Mucosa of stomach (tissue), 1 donor: ENCODE measurements around the gene RERE.
"Not testable (repeated sequence)": the region's sequence is repeated elsewhere in the genome, so short reads cannot be mapped to it uniquely, and the experiment has no call there.

Experiments used
- H3K27me3 ChIP-seq: one replicate; pipeline ENCODE4 v1.7.0; 2013; ENCODE audit warnings: mild to moderate bottlenecking, low read length; ENCODE audit not compliant: control insufficient read depth, insufficient read depth
- H3K36me3 ChIP-seq: one replicate; pipeline ENCODE4 v1.7.0; 2013; ENCODE audit warnings: low read length; ENCODE audit not compliant: control insufficient read depth, insufficient read depth
- H3K4me1 ChIP-seq: one replicate; pipeline ENCODE4 v1.7.0; 2013; ENCODE audit warnings: mild to moderate bottlenecking, low read length; ENCODE audit not compliant: control insufficient read depth, insufficient read depth
- H3K4me3 ChIP-seq: one replicate; pipeline ENCODE4 v1.7.0; 2013; ENCODE audit warnings: low read length
- H3K9ac ChIP-seq: one replicate; pipeline ENCODE4 v1.7.0; 2013; ENCODE audit warnings: mild to moderate bottlenecking, low read length, moderate library complexity
- H3K9me3 ChIP-seq: one replicate; pipeline ENCODE4 v1.7.0; 2013; ENCODE audit warnings: mild to moderate bottlenecking, low read length, moderate library complexity; ENCODE audit not compliant: control insufficient read depth
- donor health status: Pancreatic carcinoma.

The RERE gene

DNA sequence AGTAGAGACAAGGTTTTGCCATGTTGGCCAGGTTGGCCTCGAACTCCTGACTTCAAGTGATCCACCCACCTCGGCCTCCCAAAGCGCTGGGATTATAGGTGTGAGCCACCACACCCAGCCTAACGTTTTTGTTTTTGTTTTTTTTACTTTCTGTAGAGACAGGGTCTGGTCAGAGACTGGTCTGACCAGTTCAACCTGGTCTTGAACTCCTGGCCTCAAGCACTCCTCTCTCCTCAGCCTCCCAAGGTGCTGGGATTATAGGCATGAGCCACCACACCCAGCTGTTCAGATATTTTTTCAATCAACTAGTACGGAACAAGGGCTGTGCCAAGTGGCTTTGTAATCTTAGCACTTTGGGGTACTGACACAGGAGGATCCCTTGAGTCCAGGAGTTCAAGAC, 209.5 kb downstream of the RERE start:
- Histone ChIP-seq H3K4me1 (no peaks in the 10 kb centered on the region), H3K27me3 (no peaks in the 10 kb centered on the region)

DNA sequence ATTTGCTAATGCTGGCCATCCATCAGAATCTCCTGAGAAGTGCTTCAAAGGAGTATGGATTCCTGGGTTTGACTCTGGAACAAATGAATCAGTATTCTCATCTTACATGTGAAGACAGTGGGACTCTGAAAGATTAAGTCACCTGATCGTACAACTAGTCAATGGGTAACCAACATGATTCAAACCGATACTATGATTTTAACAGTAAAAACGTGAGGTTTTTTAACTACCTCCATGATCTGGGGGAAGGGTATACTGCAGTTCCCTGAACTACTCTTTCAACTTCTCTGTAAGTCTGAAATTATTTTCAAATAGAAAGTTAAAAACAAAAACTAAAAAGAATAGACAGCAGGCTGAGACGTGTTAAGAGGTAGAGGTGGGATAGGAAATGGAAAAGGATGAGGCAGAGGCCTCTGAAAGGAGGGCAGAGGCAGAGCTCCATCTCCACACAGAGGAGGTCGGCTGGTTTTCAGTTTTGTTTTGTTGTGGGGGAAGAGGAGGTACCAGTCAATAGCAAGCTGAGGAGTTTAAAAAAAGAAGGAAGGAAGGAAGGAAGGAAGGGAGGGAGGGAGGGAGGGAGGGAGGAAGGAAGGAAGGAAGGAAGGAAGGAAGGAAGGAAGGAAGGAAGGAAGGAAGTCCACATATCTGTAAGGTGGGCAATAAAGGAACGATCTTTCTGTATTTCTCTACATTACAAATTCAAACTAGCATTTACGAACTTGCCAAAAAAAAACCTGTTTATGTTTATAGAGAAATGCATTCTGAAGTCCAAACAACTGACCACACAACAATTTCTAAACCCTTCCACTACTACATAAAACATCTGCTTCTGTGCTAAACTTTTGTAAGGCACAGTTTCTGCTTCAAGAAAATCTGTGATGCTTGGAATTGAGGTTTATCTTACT, 213.1 kb downstream of the RERE start:
- Histone ChIP-seq H3K36me3 (no peaks in the 10 kb centered on the region), H3K4me1 (no peaks in the 10 kb centered on the region), H3K9me3 (no peaks in the 10 kb centered on the region), H3K4me3 (no peak overlapping the region), H3K27me3 (no peaks in the 10 kb centered on the region), H3K9ac (no peak overlapping the region)

More for the DNA sequence above, 209.5 kb downstream of the RERE start:
- no peaks in the 10 kb centered on the region for H3K9me3 ChIP-seq
- H3K36me3 ChIP-seq: no peaks in the 10 kb centered on the region
- no peak overlapping the region for H3K4me3 ChIP-seq
- no peak overlapping the region for H3K9ac ChIP-seq

DNA sequence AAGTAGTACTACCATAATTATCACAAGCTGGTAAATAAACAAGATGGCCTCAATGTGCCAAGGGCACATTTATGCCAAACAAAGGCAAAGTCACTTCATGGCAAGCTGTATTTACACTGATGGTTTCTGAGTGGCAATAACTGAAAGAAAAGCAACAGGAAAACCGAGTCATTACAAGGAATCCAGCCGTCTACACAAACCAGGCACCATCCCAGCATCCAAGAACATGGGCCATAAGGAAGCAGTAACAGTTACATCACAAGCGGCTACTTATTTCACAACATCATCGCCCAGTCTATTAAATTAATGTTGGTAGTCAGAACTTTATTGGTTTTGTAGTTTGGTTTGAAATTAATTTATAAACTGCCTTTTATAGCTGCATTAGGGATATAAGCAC, 214.2 kb downstream of the RERE start:
- Histone ChIP-seq H3K9ac (no peak overlapping the region), H3K36me3 (no peaks in the 10 kb centered on the region), H3K4me3 (no peak overlapping the region), H3K27me3 (no peaks in the 10 kb centered on the region), H3K4me1 (peaks cover 8% of the 10 kb centered on the region), H3K9me3 (no peaks in the 10 kb centered on the region)

DNA sequence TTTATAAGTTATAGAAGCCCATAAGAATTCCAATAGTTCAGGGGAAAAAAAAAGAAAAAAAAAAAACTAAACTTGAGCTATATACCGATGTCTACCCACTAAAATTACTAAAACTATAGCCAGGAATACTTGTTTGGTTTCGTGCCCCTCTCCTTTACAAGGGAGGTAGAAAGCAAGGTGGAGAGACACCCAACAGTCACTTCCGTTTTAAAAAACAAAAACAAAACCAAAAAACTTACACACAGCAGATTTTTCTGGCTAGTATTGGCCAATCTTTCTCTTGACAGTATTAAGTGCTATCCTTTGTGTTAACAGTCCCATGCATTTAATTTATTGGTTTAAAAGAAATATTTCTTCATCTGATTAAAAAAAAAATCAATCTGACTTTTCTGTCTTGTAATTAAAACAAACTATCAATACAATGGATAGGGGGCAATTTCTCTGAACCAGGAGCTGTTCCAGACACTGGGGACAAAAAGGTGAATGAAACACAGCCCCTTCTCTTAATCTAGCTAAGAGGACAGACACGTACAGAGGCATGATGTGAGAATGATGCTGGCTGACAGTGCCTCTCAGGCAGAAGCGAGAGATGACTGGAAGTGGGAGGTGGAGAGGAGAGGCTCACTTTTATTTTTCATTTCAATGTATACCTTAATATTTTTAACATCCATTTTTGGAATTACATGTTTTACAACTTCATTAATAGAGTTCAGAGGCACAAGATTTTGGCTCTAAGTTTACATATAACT, 214.8 kb downstream of the RERE start:
- Histone ChIP-seq H3K4me1 (peaks cover 9% of the 10 kb centered on the region), H3K36me3 (no peaks in the 10 kb centered on the region), H3K9me3 (no peaks in the 10 kb centered on the region), H3K4me3 (no peak overlapping the region), H3K27me3 (no peaks in the 10 kb centered on the region), H3K9ac (no peak overlapping the region)

DNA sequence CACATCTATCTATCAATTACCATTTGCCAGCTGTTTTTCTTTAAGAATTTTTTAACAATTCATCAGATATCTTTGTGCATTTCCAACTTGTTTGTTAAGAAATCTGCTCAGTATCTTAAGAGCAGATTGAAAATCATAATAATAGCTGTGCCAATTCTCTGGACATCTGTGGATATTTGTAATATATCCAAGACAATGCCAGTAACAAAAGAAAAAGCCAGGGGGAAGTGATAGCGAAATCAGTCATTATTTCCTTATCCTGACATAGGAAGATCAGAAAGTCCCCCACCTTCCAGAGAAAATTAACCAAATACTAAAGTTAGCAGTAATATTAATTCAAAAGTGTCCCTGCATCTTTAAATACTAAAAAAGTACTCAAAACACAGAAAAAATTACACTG, 217.1 kb downstream of the RERE start:
- no peak overlapping the region for H3K4me3 ChIP-seq
- no peak overlapping the region for H3K9ac ChIP-seq
- H3K9me3 ChIP-seq: no peaks in the 10 kb centered on the region
- H3K4me1 ChIP-seq: peaks cover 9% of the 10 kb centered on the region
- no peaks in the 10 kb centered on the region for H3K36me3 ChIP-seq
- no peaks in the 10 kb centered on the region for H3K27me3 ChIP-seq

DNA sequence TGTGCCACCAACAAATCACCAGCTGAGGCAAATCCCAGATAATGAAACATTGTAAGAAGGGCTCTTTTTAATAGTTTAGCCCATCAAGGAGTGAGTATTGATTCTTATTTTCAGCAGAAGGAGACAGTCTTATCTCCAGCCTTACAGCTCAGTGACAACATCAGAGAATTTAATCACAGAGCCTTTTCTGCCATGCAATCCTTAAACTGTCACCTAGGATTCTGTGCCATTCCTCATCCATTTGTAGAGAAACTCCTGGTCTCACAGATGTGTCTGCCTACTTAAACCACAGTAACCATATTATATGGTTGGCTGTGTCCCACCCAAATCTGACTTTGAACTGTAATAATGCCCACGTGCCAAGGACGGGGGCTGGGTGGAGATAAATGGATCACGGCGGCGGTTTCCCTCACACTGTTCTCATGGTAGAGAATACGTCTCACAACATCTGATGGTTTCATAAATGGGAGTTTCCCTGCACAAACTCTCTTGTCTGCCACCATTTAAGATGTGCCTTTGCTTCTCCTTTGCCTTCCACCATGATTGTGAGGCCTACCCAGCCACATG, 217.7 kb downstream of the RERE start:
- Histone ChIP-seq H3K4me1 (peaks cover 9% of the 10 kb centered on the region), H3K4me3 (no peak overlapping the region), H3K9ac (no peak overlapping the region), H3K27me3 (no peaks in the 10 kb centered on the region), H3K36me3 (no peaks in the 10 kb centered on the region), H3K9me3 (no peaks in the 10 kb centered on the region)

DNA sequence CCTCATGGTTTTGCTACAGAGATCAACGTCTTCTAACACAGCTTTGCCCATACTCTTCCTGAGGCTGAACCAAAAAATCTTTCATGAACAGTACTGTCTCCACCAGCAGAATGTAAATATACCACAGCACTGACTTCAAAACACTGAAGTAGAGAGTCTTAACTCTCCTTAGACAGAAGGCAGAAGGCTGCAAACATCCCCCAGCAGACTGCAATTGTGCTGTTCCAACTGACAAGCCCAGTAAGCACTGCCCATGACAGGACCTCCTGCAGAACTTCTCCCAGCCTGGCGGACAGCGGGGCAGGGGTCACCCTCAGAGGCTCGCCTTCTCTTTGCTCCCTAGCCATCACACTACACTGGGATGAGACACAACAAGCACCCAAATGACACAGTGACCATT, 218.7 kb downstream of the RERE start:
- H3K36me3 ChIP-seq: no peaks in the 10 kb centered on the region
- no peak overlapping the region for H3K9ac ChIP-seq
- H3K9me3 ChIP-seq: no peaks in the 10 kb centered on the region
- H3K27me3 ChIP-seq: no peaks in the 10 kb centered on the region
- peaks cover 9% of the 10 kb centered on the region for H3K4me1 ChIP-seq
- no peak overlapping the region for H3K4me3 ChIP-seq

DNA sequence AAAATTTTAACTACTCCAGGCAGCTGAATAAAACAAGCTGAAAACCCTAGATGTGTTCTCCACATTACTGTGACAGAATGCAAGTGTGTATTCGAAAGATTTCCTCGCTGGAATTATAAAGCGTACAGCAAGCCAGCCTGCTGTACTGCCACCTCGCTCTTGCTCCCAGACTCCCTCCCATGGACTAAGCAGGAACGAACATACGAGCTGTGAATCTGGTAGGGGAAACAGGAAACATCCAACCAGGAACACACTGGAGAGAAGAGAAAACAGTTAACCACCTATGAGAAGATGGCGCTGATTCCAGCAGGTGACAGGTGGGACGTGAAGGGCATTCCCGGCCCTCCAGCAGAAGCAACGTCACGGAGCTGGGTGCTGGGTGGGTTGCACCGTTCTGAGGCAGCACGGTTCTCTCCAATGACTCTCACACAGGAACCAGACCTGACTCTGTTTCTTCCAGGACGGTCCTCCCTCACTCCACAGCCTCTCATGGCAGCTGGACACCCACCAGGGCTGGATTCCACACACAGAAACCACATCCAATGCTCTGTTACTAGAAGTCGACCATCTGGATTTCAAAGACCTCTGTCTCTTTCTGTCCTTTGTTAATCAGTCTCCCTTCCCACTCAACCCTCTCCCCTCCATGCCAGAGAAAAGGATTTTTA, 219.2 kb downstream of the RERE start:
- H3K9me3 ChIP-seq: no peaks in the 10 kb centered on the region
- H3K4me1 ChIP-seq: peaks cover 9% of the 10 kb centered on the region
- H3K9ac ChIP-seq: no peak overlapping the region
- no peak overlapping the region for H3K4me3 ChIP-seq
- no peaks in the 10 kb centered on the region for H3K27me3 ChIP-seq
- H3K36me3 ChIP-seq: no peaks in the 10 kb centered on the region

DNA sequence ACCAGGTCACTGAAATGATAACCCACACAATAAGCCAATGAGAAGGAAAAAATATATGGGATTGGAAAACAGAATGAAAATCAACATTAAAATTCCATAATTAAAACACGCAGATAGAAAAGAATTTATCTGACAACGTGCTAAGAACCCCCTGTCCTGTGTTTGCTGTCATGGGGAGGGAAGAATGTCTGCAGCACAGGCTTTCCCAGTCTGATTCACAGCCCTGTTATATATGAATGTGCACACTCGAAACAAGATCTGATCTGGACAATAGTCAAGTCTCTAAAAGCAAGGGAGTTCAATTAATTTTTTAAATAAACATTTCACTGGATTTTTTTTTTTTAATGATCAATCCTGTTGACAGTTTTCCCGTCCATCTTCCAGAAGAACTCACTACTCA, 220.0 kb downstream of the RERE start:
- Histone ChIP-seq H3K36me3 (no peaks in the 10 kb centered on the region), H3K4me3 (no peak overlapping the region), H3K27me3 (no peaks in the 10 kb centered on the region), H3K9ac (no peak overlapping the region), H3K4me1 (peaks cover 9% of the 10 kb centered on the region), H3K9me3 (no peaks in the 10 kb centered on the region)

DNA sequence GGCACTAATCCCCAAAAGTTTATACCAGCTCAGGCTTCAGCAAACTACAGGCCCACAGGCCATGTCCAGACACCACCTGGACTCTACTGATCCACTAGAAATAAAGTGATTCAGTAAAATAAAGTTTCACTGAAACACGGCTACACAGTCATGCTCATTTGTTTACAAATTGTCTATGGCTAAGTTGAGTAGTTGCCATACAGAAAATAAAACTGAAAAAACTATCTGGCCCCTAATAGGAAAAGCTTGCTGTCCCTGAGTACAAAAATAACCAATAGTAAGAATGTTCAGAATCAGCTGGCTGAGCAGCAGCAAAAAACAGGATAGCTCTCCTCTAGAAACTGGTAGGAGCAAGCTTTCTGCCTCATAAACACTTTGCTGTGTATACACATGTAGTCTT, 221.5 kb downstream of the RERE start:
- H3K4me3 ChIP-seq: no peak overlapping the region
- H3K27me3 ChIP-seq: no peaks in the 10 kb centered on the region
- no peaks in the 10 kb centered on the region for H3K36me3 ChIP-seq
- peaks cover 9% of the 10 kb centered on the region for H3K4me1 ChIP-seq
- H3K9ac ChIP-seq: no peak overlapping the region
- H3K9me3 ChIP-seq: no peaks in the 10 kb centered on the region

DNA sequence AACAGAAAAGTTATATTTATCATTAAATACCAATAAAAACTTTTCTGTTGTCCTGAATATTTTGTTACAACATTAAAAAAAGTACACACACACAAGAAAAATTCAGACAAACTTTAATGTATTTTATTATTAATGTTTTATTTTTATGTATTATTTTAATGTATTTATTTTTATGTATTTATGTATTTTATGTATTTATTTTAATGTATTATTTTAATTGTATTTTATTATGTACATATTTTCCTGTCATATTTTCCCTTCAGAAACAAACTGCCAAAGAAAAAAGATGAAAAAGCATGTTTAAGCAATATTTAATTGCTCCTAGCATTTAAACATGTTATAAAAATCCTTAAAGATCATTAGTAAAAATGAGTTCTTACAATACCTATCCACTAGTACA, 222.1 kb downstream of the RERE start:
- no peaks in the 10 kb centered on the region for H3K9me3 ChIP-seq
- no peak overlapping the region for H3K4me3 ChIP-seq
- no peak overlapping the region for H3K9ac ChIP-seq
- H3K4me1 ChIP-seq: peaks cover 9% of the 10 kb centered on the region
- H3K36me3 ChIP-seq: no peaks in the 10 kb centered on the region
- H3K27me3 ChIP-seq: no peaks in the 10 kb centered on the region

DNA sequence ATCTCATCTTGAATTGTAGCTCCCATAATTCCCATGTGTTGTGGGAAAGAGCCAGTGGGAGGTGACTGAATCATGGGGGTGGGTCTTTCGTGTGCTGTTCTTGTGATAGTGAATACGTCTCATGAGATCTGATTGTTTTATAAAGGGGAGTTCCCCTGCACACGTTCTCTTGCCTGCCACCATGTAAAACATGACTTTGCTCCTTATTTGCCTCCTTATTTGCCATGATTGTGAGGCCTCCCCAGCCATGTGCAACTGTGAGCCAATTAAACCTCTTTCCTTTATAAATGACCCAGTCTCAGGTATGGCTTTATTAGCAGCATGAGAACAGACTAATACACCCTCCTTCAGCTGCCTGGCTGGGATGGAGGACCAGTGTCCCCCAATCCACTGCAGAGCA, 224.1 kb downstream of the RERE start:
- not testable (repeated sequence) for H3K4me3 ChIP-seq, H3K36me3 ChIP-seq, H3K27me3 ChIP-seq, H3K9me3 ChIP-seq, H3K4me1 ChIP-seq, H3K9ac ChIP-seq
